Upper lobe of left lung (tissue), 6 donors: ENCODE data around the gene BMS1. TPM values are rescaled to one million over a fixed set of nuclear protein-coding genes. Genes with fewer than 3 reads are reported as not detected.

Source experiments
- ATAC-seq, 2 donors: fragments of 200-7000 bp; cut with Tn5 transposase; one replicate each; pipeline ENCODE4 v1.9.1; 2022; ENCODE audit warnings: mild to moderate bottlenecking in 2 of 2, moderate library complexity in 2 of 2; ENCODE audit not compliant: low FRiP score in 2 of 2
- DNase-seq, 2 donors: peaks; one replicate each; pipeline ENCODE4 v3.0.0-alpha.2; 2019 to 2020
- H3K27ac ChIP-seq, 4 donors: fragments of 200-600 bp; sonication (generic); one replicate each; pipeline ENCODE4 v1.5.1; 2016 to 2019
- H3K27me3 ChIP-seq, 4 donors: fragments of 200-600 bp; sonication (generic); one replicate each; pipeline ENCODE4 v1.5.1; 2017 to 2019
- H3K36me3 ChIP-seq, 4 donors: fragments of 200-600 bp; sonication (generic); one replicate each; pipeline ENCODE4 v1.5.1; 2016 to 2019
- H3K4me1 ChIP-seq, 4 donors: fragments of 200-600 bp; sonication (generic); one replicate each; pipeline ENCODE4 v1.5.1; 2018 to 2019
- H3K4me3 ChIP-seq, 4 donors: fragments of 200-600 bp; sonication (generic); one replicate each; pipeline ENCODE4 v1.5.1; 2017 to 2019; ENCODE audit warnings: mild to moderate bottlenecking in 2 of 4, moderate library complexity in 1 of 4
- H3K9me3 ChIP-seq, 4 donors: fragments of 200-600 bp; sonication (generic); one replicate each; pipeline ENCODE4 v1.5.1; 2018 to 2019
- EP300 ChIP-seq, 4 donors: sonication (generic); formaldehyde crosslinking; IDR thresholded peaks; one replicate each; pipeline ENCODE4 v1.5.1; 2017; ENCODE audit warnings: antibody characterized with exemption in 4 of 4, control low read depth in 2 of 4
- POLR2A ChIP-seq, 4 donors: fragments of 450-650 bp; IDR thresholded peaks; one replicate each; pipeline ENCODE4 v1.5.1; 2016 to 2017; ENCODE audit warnings: antibody characterized with exemption in 4 of 4, mild to moderate bottlenecking in 2 of 4
- POLR2AphosphoS5 ChIP-seq, 2 donors: sonication (generic); formaldehyde crosslinking; IDR thresholded peaks; one replicate each; pipeline ENCODE4 v1.5.1; 2017; ENCODE audit warnings: antibody characterized with exemption in 2 of 2
- WGBS, 2 donors: methylation state at CpG; one replicate each; pipeline ENCODE4 v1.1.5; 2017 to 2018; 5-methylcytosine and 5-hydroxymethylcytosine counted together
- small RNA-seq, 4 donors: library from RNA; depleted of rRNA; stranded (forward); fragments of <200 nt; gene quantifications; one replicate each; pipeline ENCODE3, GENCODE V24; 2016
- total RNA-seq, 6 donors: library from RNA; depleted of rRNA in 4 of 6; stranded (reverse); fragments of >200 nt in 4 of 6; gene quantifications; one replicate each; pipeline versions ENCODE4 v1.1.0 to v1.2.1, GENCODE V29; 2016 to 2021
- TF ChIP-seq, protein P1 (sequence below), 6 experiments: fragments of 450-650 bp in 4 of 6; fragments of 200-600 bp in 2 of 6; sonication (generic) in 2 of 6; IDR thresholded peaks; one replicate each; pipeline ENCODE4 v1.5.1; 2016 to 2019; ENCODE audit warnings: antibody characterized with exemption in 6 of 6
- donor health status: DM: no; HTN: no; CAD: no; lungs with moderate emphysema.
- donor health status: DM: no; HTN: yes; CAD: no; lungs with severe emphysema.

Gene BMS1
- total RNA-seq, 6 donors from 2014 or later = 8.1 to 19.3 (median 14.3) TPM

DNA sequence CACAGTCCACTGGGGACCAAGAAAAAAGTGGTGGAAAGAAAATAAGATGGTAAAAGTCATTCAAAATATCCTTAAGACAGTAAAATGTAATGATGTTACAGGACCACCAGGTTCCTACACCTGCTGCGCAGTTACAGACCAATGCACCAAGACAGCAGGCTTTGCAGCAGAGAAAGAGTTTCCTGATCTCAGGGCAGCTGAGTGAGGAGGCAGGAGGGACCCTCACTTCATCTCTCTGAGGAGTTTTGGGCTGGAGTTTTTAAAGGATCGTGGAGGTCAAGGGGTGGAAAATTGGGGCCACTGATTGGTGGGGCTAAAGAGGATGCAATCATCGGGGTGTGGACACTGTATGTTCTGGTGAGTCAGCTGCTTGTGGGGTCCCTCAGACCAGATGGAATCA is 100.0 kb downstream of the BMS1 start:
- Histone ChIP-seq H3K4me3 (no peak overlapping the region), H3K27me3 (no peaks in the 10 kb centered on the region), H3K4me1 (no peaks in the 10 kb centered on the region), H3K36me3 (no peaks in the 10 kb centered on the region), H3K27ac (no peak overlapping the region), H3K9me3 (peaks cover 0 to 13% (median 8%) of the 10 kb centered on the region in 4 donors)
- 90 to 98% methylated on average over 3 of the region's 3 CpGs for WGBS, 2 donors
- DNase-seq (no peak), ATAC-seq (no peak)
- TF ChIP-seq POLR2A (IDR thresholded peaks at IDR 0.05) = no peak
- TF ChIP-seq, protein P1, sequence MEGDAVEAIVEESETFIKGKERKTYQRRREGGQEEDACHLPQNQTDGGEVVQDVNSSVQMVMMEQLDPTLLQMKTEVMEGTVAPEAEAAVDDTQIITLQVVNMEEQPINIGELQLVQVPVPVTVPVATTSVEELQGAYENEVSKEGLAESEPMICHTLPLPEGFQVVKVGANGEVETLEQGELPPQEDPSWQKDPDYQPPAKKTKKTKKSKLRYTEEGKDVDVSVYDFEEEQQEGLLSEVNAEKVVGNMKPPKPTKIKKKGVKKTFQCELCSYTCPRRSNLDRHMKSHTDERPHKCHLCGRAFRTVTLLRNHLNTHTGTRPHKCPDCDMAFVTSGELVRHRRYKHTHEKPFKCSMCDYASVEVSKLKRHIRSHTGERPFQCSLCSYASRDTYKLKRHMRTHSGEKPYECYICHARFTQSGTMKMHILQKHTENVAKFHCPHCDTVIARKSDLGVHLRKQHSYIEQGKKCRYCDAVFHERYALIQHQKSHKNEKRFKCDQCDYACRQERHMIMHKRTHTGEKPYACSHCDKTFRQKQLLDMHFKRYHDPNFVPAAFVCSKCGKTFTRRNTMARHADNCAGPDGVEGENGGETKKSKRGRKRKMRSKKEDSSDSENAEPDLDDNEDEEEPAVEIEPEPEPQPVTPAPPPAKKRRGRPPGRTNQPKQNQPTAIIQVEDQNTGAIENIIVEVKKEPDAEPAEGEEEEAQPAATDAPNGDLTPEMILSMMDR (IDR thresholded peaks at IDR 0.05) = no peak
- TF ChIP-seq EP300 (IDR thresholded peaks at IDR 0.05) = no peak
- no peak for TF ChIP-seq POLR2AphosphoS5 (IDR thresholded peaks at IDR 0.05)

Small RNAs within 50 kb of the gene (small RNA-seq; reads per million reads assigned to genes)
- gene RNU6-885P = 0 reads per million in 4 donors

Other genes with a start within 250 kb of the BMS1 start
- gene ZNF33B, start 144.2 kb upstream of the BMS1 start, total RNA-seq = 10 to 100 TPM; 20.2 to 51.3 (median 32.0) TPM